Nephron progenitor cell (in vitro differentiated cells): Measurements from ENCODE around the gene BACH1.

Experiments
- DNase-seq: peaks from one replicate; pipeline ENCODE4 v3.0.0; 2021
- H3K27ac Mint-ChIP-seq: 2 replicates; pipeline ENCODE4 v1.8.0; 2021; ENCODE audit warnings: mild to moderate bottlenecking, moderate library complexity, mixed read lengths
- H3K27me3 Mint-ChIP-seq: 2 replicates; pipeline ENCODE4 v1.8.0; 2021; ENCODE audit warnings: mild to moderate bottlenecking, low read depth, mixed read lengths; ENCODE audit not compliant: poor library complexity
- H3K36me3 Mint-ChIP-seq: 2 replicates; pipeline ENCODE4 v1.8.0; 2021; ENCODE audit warnings: low read depth, mixed read lengths
- H3K4me1 Mint-ChIP-seq: 2 replicates; pipeline ENCODE4 v1.8.0; 2021; ENCODE audit warnings: mixed read lengths
- H3K4me3 Mint-ChIP-seq: 2 replicates; pipeline ENCODE4 v1.8.0; 2021; ENCODE audit warnings: mild to moderate bottlenecking, moderate library complexity, mixed read lengths
- H3K9me3 Mint-ChIP-seq: 2 replicates; pipeline ENCODE4 v1.8.0; 2021; ENCODE audit warnings: mild to moderate bottlenecking, moderate library complexity, mixed read lengths
- TF ChIP-seq, protein P1 (sequence below): fragments of 200-600 bp; sonication (generic); IDR thresholded peaks from 2 replicates; pipeline ENCODE4 v1.5.0; 2021; ENCODE audit warnings: antibody characterized with exemption

BACH1 gene

DNA sequence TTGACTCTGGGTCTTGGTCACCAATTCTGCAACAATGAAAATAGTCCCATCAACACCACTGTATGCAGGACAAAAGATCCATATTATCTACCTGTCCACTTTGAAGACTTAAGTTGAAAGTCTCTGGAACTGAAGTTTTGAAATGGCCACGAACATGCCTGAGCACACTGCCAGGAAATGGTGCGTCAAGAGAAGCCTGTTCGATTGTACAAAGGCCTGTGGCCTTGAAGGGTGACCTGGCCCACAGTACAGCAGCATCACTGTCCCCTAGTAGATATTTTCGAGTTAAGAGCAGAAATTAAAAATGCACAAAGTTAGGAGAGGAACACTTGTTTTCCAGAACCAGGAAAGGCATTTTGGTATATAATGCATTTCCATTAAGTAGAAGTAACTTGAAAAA lies 78.5 kb downstream of the BACH1 start:
- Mint-ChIP-seq H3K27me3 (no peaks in the 10 kb centered on the region), H3K4me1 (no peaks in the 10 kb centered on the region), H3K36me3 (peaks cover 11% of the 10 kb centered on the region), H3K9me3 (no peaks in the 10 kb centered on the region), H3K4me3 (no peak overlapping the region), H3K27ac (peak overlapping the region; percentile 59)
- TF ChIP-seq, protein P1, sequence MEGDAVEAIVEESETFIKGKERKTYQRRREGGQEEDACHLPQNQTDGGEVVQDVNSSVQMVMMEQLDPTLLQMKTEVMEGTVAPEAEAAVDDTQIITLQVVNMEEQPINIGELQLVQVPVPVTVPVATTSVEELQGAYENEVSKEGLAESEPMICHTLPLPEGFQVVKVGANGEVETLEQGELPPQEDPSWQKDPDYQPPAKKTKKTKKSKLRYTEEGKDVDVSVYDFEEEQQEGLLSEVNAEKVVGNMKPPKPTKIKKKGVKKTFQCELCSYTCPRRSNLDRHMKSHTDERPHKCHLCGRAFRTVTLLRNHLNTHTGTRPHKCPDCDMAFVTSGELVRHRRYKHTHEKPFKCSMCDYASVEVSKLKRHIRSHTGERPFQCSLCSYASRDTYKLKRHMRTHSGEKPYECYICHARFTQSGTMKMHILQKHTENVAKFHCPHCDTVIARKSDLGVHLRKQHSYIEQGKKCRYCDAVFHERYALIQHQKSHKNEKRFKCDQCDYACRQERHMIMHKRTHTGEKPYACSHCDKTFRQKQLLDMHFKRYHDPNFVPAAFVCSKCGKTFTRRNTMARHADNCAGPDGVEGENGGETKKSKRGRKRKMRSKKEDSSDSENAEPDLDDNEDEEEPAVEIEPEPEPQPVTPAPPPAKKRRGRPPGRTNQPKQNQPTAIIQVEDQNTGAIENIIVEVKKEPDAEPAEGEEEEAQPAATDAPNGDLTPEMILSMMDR = no peak
- DNase-seq = no peak

DNA sequence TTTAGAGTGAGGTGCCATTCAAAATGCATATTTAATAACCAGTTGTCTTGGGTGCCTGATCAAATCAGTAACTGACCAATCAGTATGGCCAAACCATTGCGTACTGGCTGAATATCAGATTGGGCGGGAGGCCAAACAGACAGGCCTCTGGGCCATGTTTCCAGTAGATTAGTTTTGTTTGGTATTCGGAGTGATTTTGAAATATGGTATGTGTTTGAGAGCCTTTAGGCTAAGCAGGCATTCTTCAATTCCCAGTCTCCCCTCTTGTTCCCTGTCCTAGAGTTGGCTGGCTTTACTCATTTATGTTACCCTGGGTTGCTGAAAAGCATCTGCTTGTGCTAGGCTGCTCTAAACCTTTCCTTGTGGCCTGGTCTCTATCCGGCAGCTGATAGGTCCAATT lies 80.1 kb downstream of the BACH1 start:
- no peaks in the 10 kb centered on the region for H3K9me3 Mint-ChIP-seq
- no peak for DNase-seq
- H3K27me3 Mint-ChIP-seq = no peaks in the 10 kb centered on the region

DNA sequence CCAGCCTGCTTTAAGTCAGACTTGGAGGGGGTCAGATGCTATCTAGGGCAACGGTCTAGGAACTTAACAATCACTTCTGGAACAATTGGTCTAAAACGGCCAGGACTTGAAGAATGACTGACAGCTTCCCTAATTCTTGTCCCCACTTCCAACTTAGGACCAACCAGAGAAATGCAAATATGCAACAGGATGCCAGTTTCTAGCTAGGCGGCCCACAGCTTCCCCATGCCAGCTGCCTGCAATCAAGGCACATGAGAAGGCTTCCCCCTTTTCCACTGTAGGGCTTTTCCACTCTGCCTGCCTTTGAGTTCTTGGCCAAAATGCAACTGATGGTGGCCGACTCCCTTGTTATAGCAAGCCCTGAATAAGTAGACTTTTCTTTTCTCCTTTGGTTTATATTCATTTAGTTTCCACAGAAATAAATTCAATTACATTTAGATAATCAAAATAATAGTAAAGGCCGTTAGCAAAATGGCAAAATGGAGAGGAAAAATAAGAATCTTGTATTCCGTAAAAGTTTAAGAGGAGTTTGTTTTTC lies 80.9 kb downstream of the BACH1 start:
- Mint-ChIP-seq H3K4me1 (no peaks in the 10 kb centered on the region), H3K36me3 (peaks cover 4% of the 10 kb centered on the region), H3K9me3 (no peaks in the 10 kb centered on the region), H3K4me3 (no peak overlapping the region), H3K27me3 (no peaks in the 10 kb centered on the region), H3K27ac (no peak overlapping the region)
- DNase-seq = no peak
- TF ChIP-seq, protein P1 = no peak

More for the DNA sequence above, 80.1 kb downstream of the BACH1 start:
- Mint-ChIP-seq H3K36me3 (peaks cover 5% of the 10 kb centered on the region), H3K4me3 (no peak overlapping the region), H3K27ac (peak overlapping the region; percentile 34), H3K4me1 (no peaks in the 10 kb centered on the region)
- TF ChIP-seq, protein P1 = no peak

DNA sequence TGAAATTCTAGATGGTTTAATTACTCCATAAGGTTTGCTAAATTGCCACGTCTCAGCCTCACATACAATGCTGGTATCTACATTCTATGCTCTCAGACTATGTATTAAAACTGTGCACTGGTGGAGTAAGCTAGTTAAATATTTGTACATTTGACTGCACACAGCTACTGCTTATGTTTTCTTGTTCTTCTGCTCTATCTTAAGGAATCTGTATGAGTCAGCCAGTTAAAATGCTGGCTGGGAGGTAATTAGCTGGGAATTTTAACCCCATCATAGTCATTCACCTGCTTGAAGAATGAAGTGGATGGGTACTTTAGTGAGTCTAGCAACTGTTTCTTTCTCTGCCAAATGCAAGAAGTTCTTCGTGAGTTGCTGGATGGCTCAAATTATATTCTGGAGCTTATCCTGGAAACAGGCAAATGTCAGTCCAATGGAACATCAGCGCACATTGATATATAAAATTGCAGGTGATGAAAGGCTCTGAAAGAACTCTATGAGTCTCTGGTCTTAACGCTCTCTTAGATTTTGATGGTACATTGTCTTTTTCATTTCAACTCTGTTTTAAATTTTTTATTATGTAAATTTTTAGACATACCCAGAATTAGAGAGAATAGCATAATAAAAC lies 83.4 kb downstream of the BACH1 start:
- no peak overlapping the region for H3K4me3 Mint-ChIP-seq
- no peaks in the 10 kb centered on the region for H3K4me1 Mint-ChIP-seq
- H3K9me3 Mint-ChIP-seq = no peaks in the 10 kb centered on the region
- TF ChIP-seq, protein P1 = no peak
- no peaks in the 10 kb centered on the region for H3K27me3 Mint-ChIP-seq
- no peak for DNase-seq
- H3K27ac Mint-ChIP-seq = no peak overlapping the region
- H3K36me3 Mint-ChIP-seq = peaks cover 4% of the 10 kb centered on the region

DNA sequence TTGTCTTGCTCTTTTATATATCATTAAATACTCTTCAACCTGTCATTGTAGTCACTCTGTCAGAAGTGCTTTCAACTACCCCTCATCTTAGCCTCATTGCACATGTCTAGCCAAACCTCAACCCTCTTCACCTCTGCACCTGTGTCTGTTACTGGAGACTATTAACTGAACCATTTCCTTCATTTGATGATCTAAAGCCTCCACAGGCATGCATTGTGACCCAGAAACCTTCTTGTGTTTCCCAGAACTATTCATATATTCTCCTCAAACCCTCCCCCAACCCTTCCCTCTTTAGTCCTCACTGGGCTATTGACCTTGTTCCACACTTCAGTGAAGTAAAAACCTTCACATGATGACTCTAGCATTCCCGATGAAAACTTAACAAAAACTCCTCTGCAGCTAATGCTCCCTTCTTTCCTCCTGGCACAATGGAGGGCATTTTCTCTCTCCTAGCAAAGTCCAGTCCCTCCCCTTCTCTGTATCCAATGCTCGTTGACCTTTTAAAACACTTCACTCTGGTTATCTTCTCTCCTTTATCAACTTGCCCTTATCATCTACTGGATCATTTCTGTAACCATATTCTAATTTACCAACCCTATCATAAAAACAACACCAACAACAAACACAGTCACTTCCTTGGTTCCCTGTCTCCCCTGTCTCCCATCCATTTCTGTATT lies 86.1 kb downstream of the BACH1 start:
- no peaks in the 10 kb centered on the region for H3K9me3 Mint-ChIP-seq
- no peaks in the 10 kb centered on the region for H3K27me3 Mint-ChIP-seq

More for the DNA sequence above, 86.1 kb downstream of the BACH1 start:
- no peaks in the 10 kb centered on the region for H3K4me1 Mint-ChIP-seq
- H3K4me3 Mint-ChIP-seq = no peak overlapping the region
- no peak for DNase-seq
- no peak overlapping the region for H3K27ac Mint-ChIP-seq
- TF ChIP-seq, protein P1 = no peak
- H3K36me3 Mint-ChIP-seq = peaks cover 4% of the 10 kb centered on the region
